WTC11 (cell line): ENCODE results near the gene RAB4A.

Experiments
- CTCF ChIP-seq: fragments of 200-600 bp; IDR thresholded peaks from 2 replicates; pipeline ENCODE4 v1.8.0; 2022; ENCODE audit warnings: antibody characterized with exemption
- GABPB1 ChIP-seq: sonication (generic); formaldehyde crosslinking; IDR thresholded peaks from 2 replicates; pipeline ENCODE4 v1.8.1; 2023; ENCODE audit warnings: mild to moderate bottlenecking, missing genetic modification reagents

- TF ChIP-seq CTCF (no peak), GABPB1 (no peak)
Observed at GRCh38 chr1:229344937-229345684, 74.2 kb downstream of the RAB4A start.
